DND-41 (cell line): ENCODE data around the gene NUP160.
"Not testable (repeated sequence)": the region's sequence is repeated elsewhere in the genome, so short reads cannot be mapped to it uniquely, and the experiment has no call there.

ENCODE experiments used
- CTCF ChIP-seq: IDR thresholded peaks from 2 replicates; pipeline ENCODE4 v1.5.1; 2012; ENCODE audit warnings: borderline replicate concordance, low read length, moderate library complexity, mild to moderate bottlenecking; ENCODE audit not compliant: poor library complexity, severe bottlenecking; ENCODE audit errors: extremely low read depth
- EZH2 ChIP-seq: IDR thresholded peaks from 3 replicates; pipeline ENCODE4 v1.6.1; 2012; ENCODE audit warnings: borderline replicate concordance, low read depth, mild to moderate bottlenecking, moderate library complexity, low read length, inconsistent platforms; ENCODE audit not compliant: severe bottlenecking

GRCh38 chr11:47822664-47823063, 25.5 kb downstream of the NUP160 start:
- TF ChIP-seq EZH2, CTCF: not testable (repeated sequence)
